LHCN-M2 (cell line): ENCODE data around the gene EOGT. TPM values are rescaled to one million over a fixed set of nuclear protein-coding genes. Genes with fewer than 3 reads are reported as not detected.
A peak's percentile ranks its signal among the peaks of the same experiment; 100 is the strongest.

ENCODE experiments used
- DNase-seq: peaks from one replicate; pipeline ENCODE4 v3.0.0-alpha.2; 2012; ENCODE audit warnings: low read depth
- total RNA-seq: library from RNA; depleted of rRNA; stranded (reverse); fragments of >200 nt; gene quantifications from 2 replicates; pipeline ENCODE4 v1.2.3, GENCODE V29; 2014; rRNA removed

The EOGT gene
- total RNA-seq, 1 experiment from 2014 or later = 58.0 TPM

DNA sequence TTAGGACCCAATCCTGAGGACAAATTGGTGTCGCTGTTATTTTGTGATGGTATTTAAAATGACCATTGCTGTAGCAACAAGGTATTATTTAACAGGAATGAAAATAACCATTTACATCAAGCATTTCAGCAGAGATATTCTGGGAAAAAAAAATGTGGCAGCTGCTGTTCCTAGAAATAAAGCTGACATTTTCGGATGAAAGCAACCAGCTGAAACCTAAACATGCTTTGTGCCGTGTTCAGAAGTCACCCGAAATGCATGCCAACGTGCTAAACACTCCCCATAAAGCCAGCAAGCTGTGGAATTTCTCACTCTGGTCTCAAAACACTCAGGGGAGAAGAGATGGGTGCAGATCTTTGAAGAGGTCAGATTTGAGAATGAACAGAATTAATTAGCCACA, 49.6 kb downstream of the EOGT start:
- DNase-seq = peak; percentile 7

DNA sequence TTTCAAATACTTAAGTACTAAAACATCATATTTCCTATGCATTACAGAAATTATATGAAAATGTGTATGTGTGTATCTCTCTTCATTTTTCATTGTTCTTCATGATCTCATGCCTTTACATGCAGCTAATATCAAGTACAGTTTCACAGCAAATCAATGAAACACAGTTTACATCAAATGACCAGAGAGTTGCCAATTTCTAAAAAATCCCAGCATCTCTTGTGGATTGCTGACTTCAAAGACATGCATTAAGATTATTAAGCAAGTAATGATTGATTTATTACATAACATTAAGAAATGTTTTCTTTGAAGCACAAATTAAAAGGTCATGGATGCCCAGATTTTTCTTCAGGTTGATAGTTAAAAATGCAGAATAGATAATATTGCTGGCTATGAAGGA, 50.1 kb downstream of the EOGT start:
- DNase-seq = no peak

DNA sequence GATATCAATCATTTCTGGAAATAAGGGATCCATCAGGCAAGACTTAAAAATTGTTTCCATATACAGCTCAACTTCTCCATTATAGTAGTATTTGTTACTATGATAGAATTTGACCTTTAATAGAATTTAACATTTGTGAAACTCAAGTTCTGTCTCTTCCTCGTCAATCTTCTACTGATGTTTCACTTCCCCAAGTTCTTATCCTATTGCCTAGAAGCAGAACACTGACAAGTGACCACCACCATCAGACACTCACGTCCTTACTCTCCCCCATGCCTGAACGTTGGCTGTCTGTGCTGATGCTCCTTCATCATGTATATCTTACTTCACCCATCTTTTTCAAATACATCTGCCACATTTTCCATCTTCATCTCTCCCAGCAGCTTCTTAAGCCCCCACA, 54.6 kb downstream of the EOGT start:
- no peak for DNase-seq

DNA sequence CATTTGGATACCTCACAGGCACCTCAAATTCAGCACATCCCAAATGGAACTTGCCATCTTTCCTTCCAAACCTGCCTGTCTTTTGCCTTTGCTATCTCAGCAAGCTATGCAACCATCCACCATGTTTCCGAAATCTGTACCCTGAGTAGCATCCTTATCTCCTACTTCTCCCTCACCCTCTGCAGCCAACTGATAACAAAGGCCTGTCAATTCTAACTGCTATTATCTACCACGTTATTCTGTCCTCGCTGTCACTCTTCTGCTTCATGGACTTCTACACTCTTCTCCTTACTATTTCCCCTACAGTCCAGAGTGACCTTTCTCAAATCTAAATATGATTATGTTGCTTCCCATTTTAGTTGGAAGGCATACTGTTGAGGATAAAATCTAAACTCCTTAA, 55.6 kb downstream of the EOGT start:
- no peak for DNase-seq

DNA sequence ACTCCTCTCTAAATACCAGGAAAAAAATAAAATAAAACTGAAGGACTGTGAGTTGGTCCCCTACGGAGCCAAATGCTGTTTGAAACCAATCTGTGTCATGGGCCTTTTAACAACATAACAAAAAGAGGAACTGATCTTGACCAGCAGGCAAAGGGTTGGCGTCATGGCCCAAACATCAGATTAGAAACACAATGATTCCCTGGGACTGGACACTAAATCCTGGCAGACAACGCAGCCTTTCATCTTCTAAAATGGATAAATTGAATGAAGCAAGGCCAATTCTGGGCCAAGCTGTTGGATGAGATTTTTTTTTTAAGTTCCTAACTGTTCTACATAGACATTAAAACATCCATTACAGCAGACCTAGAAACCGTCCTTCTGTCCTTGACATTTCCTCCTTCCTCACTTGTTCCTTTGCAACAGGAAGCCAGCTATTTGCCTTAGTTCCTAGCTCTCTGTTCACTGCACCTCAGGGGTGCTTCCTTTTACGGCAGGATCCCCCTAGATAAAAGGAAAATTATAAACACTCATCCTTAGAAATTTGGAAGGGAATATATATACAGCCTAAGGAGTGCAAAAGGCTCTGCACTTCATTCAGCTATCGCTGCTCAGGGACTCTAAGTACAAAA, 59.6 kb downstream of the EOGT start:
- no peak for DNase-seq

DNA sequence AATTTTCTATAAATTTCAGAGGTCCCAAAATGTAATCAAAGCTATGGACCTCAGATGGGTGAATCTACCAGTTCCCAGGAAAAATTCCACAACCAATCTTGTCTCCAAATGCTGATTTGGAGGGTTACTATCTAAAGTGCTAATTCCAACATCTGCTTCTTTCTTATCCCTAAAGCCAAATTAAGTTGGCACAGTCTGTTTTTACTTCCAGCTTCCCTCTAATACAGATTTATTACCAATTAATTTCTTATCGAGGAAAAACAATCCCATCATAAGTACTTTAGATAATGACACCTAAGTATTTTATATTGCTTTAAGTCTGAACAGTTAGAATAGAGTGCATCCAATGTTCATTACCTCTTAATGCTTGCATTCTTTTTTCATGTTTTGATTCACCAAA, 68.3 kb downstream of the EOGT start:
- no peak for DNase-seq

DNA sequence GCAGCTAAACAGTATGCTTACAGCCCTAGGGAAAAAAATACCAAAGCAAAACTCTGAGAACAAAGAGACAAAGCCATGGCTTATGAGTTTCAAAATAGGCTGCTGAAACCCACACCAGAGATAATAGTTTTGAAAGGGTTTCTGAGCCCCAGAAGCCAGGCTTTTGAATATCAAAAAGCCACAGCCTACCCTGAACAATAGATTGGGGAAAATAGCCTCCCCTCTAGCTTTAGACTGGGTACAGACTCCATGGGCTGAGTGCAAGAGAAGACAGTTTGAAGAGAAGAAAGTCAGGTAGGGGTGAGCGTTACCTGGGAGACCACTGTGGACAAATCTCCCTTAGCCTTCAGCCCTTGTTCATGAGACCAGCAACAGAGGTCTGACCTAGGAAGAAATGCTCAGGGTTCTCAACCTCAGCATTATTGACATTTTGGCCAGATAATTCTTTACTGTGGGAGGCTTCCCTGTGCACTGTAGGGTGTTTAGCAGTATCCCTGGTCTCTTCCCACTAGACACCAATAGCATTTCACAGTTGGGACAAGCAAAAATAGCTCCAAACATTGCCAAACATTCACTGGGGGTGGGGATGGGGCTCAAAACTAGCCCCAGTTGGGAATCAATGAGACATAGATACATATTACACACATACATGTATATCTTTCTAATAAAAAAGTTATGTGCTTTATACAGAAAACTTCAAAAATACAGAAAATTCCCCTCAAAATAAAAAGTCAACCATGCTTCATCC, 69.6 kb downstream of the EOGT start:
- DNase-seq = no peak

DNA sequence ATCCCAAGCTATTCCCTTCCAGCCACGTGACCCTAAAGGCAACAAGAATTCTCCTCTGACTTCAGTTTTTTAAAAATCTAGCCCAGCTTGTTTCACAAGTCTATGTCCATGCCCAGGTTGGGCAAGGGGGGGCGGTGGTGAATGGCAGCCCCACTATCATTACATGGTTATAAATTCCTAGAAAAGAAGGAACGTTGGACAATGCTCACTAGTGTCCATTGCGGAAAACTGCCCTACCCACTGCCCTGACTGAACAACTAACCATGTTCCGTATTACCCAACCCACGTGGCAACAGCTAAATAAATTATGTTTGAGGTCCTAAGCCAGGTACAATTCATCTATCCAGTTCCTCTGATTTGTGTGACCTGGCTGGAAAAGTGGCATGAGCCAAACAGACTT, 72.4 kb downstream of the EOGT start:
- DNase-seq = no peak

DNA sequence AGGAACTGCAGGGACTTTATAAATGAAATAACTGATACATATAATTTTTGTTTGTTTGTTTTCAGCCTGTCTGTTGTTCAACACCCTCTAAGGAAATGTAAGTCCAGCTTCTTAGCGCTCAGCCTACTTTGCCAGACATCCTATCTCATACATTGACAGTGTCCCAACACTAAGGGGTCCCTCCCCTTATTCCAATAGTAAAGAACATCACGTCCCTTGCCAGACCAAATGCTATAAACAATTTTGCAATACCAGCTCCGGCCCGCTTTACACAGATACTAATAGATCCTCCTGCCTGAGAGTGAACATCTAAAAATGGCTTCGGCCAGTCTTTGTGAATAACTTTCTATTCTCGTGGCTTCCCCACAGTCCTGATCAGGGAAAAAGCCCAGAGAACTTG, 76.6 kb downstream of the EOGT start:
- no peak for DNase-seq

DNA sequence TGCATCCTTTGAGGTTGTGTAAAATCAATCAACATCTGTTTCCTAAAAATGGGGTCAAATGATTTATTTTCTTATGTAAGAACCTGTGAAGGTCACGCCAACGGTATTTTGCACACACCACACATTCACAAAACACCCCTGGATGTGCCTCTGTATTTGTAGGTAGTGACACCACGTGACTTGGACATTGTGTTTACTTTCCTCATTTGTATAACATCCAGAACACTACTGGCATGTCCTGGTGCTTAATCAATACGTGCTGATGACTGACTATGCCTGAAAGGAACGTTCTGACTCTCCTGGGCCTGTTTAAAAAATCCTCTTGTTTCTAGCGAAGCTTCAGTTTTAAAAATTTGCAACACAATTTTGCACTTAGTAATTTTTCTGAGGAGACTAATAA, 77.7 kb downstream of the EOGT start:
- no peak for DNase-seq

DNA sequence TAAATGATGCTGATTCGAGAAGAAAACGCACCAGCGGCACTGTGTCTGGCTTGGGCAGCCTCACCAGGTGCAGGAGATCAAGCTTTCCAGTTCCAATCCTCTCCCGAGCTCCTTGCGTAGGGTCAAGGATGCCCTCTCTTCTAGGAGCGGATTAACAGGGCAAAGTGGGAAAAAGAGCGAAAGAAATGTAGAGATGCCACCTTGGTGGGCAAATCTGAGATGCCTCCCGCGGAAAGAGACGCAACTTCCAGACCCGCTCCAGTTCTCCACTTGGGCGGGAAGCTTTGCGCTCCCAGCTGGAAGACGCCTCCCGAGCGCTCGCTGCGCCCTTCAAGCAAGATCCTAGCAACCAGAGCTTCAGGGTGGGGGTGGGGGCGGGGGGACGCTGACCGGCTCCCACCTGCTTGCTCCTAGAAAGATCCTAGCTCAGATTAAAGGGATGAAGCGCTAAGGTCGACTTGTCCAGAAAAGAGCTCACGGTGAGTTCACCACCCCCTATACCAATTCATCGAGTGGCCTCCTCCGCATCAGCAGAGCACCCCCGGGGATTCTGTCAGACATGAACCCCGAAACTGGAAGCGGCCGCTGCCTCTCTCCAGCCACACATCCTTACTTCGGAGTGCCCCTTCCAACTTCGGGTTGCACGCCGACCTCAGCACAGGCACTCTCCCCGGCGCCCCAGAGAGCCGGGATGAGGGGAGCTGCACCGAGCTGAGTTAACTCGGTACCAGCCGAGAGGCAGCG, 81.9 kb downstream of the EOGT start:
- DNase-seq = no peak

Other genes with a start within 250 kb of the EOGT start
- not detected in 2 replicates for gene TAFA4, start 81.1 kb downstream of the EOGT start, total RNA-seq
- 27.9 and 28.7 TPM in 2 replicates for gene TMF1, start 38.6 kb upstream of the EOGT start, total RNA-seq
- gene UBA3, start 66.7 kb upstream of the EOGT start, total RNA-seq = 72.5 and 79.7 TPM in 2 replicates
- 94.3 and 119 TPM in 2 replicates for gene ARL6IP5, start 71.3 kb upstream of the EOGT start, total RNA-seq
- gene LMOD3, start 108.9 kb upstream of the EOGT start, total RNA-seq = 0.90 and 4.6 TPM in 2 replicates